Measurements from ENCODE around the gene TANGO2. TPM values are rescaled to one million over a fixed set of nuclear protein-coding genes. Genes with fewer than 3 reads are reported as not detected.
"Not testable (repeated sequence)": the region's sequence is repeated elsewhere in the genome, so short reads cannot be mapped to it uniquely, and the experiment has no call there.

TANGO2 gene
- total RNA-seq, 1 experiment from 2014 or later: 14.6 TPM

DNA sequence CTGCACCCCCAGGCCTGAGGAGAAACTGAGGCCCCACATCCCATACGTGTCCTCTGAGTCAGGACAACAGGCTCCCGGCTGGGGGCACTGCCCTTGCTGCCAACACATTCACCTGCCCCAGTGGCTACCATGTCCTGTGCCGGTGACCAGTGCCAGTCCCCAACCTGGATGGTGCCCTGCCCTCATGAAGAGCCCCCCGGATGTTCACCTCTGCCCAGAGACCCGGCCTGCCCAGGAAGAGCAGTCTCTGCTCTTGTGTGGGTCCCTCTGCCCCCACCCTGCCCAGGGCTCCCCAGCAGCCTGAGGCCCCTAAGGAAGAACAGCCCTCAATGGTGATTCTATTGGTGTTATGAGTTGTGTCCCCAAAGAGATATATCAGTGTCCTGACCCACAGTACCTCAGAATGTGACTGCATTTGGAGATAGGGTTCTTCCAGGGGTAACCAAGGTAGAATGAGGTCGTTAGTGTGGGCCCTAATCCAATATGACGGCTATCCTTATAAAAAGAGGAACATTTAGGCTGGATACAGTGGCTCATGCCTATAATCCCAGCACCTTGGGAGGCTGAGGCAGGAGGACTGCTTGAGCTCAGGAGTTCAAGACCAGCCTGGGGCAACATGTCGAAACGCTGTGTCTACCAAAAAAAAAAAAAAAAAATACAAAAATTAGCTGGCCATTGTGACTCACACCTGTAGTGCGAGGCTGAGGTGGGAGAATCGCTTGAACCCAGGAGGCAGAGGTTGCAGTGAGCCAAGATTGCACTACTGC, 45.9 kb downstream of the TANGO2 start:
- H3K36me3 Mint-ChIP-seq (ENCODE audit: insufficient read depth in 1 of 3, low read depth in 3 of 3): peaks cover 0 to 3% (median 2%) of the 10 kb centered on the region in 3 experiments; a peak in 2 of 7 replicates

DNA sequence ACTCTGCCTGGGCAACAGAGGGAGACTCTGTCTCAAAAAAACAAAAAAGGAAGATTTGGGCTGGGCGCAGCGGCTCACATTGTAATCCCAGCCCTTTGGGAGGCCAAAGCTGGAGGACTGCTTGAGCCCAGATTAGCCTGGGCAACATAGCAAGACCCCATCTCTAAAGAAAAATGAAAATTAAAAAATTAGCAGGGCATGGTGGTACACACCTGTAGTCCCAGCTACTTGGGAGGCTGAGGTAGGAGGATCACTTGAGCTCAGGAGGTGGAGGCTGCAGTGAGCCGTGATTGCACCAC, 46.4 kb downstream of the TANGO2 start:
- not testable (repeated sequence) for H3K4me3 Mint-ChIP-seq; H3K4ac ChIP-seq (ENCODE audit: low read depth, low read length); H3K9me3 ChIP-seq (ENCODE audit: control insufficient read depth, low read depth, low read length); H4K8ac ChIP-seq (replicated peaks; ENCODE audit: insufficient read length, low read depth, low read length); H3T11ph ChIP-seq (ENCODE audit: low read length); H3K27ac ChIP-seq (ENCODE audit: insufficient read length, low read depth, low read length); H3K27ac Mint-ChIP-seq; H3K14ac ChIP-seq (ENCODE audit: insufficient read depth, low read length); H4K20me1 ChIP-seq (ENCODE audit: control insufficient read depth, insufficient read depth, insufficient read length); H3K9me3 Mint-ChIP-seq; H2AK5ac ChIP-seq (ENCODE audit: insufficient read length, low read length); H3K9ac ChIP-seq (ENCODE audit: extremely low read depth, insufficient read length, low read length); H2BK5ac ChIP-seq (ENCODE audit: insufficient read length, low read length); H2BK120ac ChIP-seq (ENCODE audit: low read depth, low read length, poor library complexity, severe bottlenecking); DNase-seq; H3K23me2 ChIP-seq (ENCODE audit: insufficient read length, low read depth, low read length, poor library complexity, severe bottlenecking); H4K91ac ChIP-seq (ENCODE audit: insufficient read length, low read depth, low read length); H3K4me1 Mint-ChIP-seq; H4K5ac ChIP-seq (ENCODE audit: insufficient read length, low read depth, low read length); H3K18ac ChIP-seq (ENCODE audit: insufficient read length, low read depth, low read length); H3K27me3 ChIP-seq (ENCODE audit: insufficient read depth, low read length); H3K4me1 ChIP-seq (ENCODE audit: insufficient read depth, low read length); H3K56ac ChIP-seq (ENCODE audit: insufficient read length, low read depth, low read length); H3K79me2 ChIP-seq (ENCODE audit: insufficient read depth, low read length); H3K36me3 Mint-ChIP-seq (ENCODE audit: insufficient read depth in 1 of 3, low read depth in 3 of 3); H2BK20ac ChIP-seq (ENCODE audit: low read depth, low read length, poor library complexity, severe bottlenecking); H2BK15ac ChIP-seq (ENCODE audit: low read depth, low read length); H2AFZ ChIP-seq (ENCODE audit: low read length); H2BK12ac ChIP-seq (ENCODE audit: insufficient read length, low read depth, low read length); H3K23ac ChIP-seq (ENCODE audit: insufficient read length, low read depth, low read length); H3K4me2 ChIP-seq (ENCODE audit: insufficient read depth, insufficient read length, low read length); H3K79me1 ChIP-seq (ENCODE audit: insufficient read depth, low read depth, low read length, poor library complexity, severe bottlenecking)
- whole genome bisulfite sequencing (ENCODE audit: extremely low coverage, insufficient read length, low lambda C conversion rate): no CpG with 5 or more reads among the region's 3 CpGs
- H3K27me3 Mint-ChIP-seq (ENCODE audit: low read depth): peaks cover 30% of the 10 kb centered on the region

More for the DNA sequence above, 45.9 kb downstream of the TANGO2 start:
- Histone ChIP-seq H3K4me1 (ENCODE audit: insufficient read depth, low read length) (no peaks in the 10 kb centered on the region), H3K56ac (ENCODE audit: insufficient read length, low read depth, low read length) (no peak overlapping the region), H3K4me2 (ENCODE audit: insufficient read depth, insufficient read length, low read length) (no peak overlapping the region), H4K20me1 (ENCODE audit: control insufficient read depth, insufficient read depth, insufficient read length) (no peaks in the 10 kb centered on the region), H4K5ac (ENCODE audit: insufficient read length, low read depth, low read length) (no peak overlapping the region), H2BK15ac (ENCODE audit: low read depth, low read length) (no peak overlapping the region), H3K9me3 (ENCODE audit: control insufficient read depth, low read depth, low read length) (no peaks in the 10 kb centered on the region), H3K18ac (ENCODE audit: insufficient read length, low read depth, low read length) (no peak overlapping the region), H3K9ac (ENCODE audit: extremely low read depth, insufficient read length, low read length) (no peak overlapping the region), H2AFZ (ENCODE audit: low read length) (no peak overlapping the region), H3K4ac (ENCODE audit: low read depth, low read length) (no peak overlapping the region), H4K8ac (replicated peaks; ENCODE audit: insufficient read length, low read depth, low read length) (no peak overlapping the region), H4K91ac (ENCODE audit: insufficient read length, low read depth, low read length) (no peak overlapping the region), H3K79me2 (ENCODE audit: insufficient read depth, low read length) (no peaks in the 10 kb centered on the region), H2AK5ac (ENCODE audit: insufficient read length, low read length) (no peak overlapping the region), H3K79me1 (ENCODE audit: insufficient read depth, low read depth, low read length, poor library complexity, severe bottlenecking) (no peaks in the 10 kb centered on the region), H3K27ac (ENCODE audit: insufficient read length, low read depth, low read length) (no peak overlapping the region), H3T11ph (ENCODE audit: low read length) (no peak overlapping the region), H2BK120ac (ENCODE audit: low read depth, low read length, poor library complexity, severe bottlenecking) (no peak overlapping the region), H2BK5ac (ENCODE audit: insufficient read length, low read length) (no peak overlapping the region), H3K14ac (ENCODE audit: insufficient read depth, low read length) (no peak overlapping the region; the same call in 1 of the 2 replicates), H3K27me3 (ENCODE audit: insufficient read depth, low read length) (no peaks in the 10 kb centered on the region; the same call in 1 of the 2 replicates), H2BK20ac (ENCODE audit: low read depth, low read length, poor library complexity, severe bottlenecking) (no peak overlapping the region), H3K23ac (ENCODE audit: insufficient read length, low read depth, low read length) (no peak overlapping the region), H2BK12ac (ENCODE audit: insufficient read length, low read depth, low read length) (no peak overlapping the region), H3K23me2 (ENCODE audit: insufficient read length, low read depth, low read length, poor library complexity, severe bottlenecking) (no peaks in the 10 kb centered on the region)
- Mint-ChIP-seq H3K9me3 (no peaks in the 10 kb centered on the region), H3K27ac (no peak overlapping the region), H3K4me1 (no peaks in the 10 kb centered on the region), H3K4me3 (no peak overlapping the region), H3K27me3 (ENCODE audit: low read depth) (peaks cover 26% of the 10 kb centered on the region)
- TF ChIP-seq CTCF (conservative IDR thresholded peaks at IDR 0.05): no peak
- no CpG with 5 or more reads among the region's 11 CpGs for WGBS (ENCODE audit: extremely low coverage, insufficient read length, low lambda C conversion rate)
- DNase-seq: no peak
